ENCODE results near the gene TRDN.

Gene TRDN

GRCh38 chr6:123648723-123649122 lies 12.0 kb upstream of the TRDN start:
- TF ChIP-seq, protein P1, sequence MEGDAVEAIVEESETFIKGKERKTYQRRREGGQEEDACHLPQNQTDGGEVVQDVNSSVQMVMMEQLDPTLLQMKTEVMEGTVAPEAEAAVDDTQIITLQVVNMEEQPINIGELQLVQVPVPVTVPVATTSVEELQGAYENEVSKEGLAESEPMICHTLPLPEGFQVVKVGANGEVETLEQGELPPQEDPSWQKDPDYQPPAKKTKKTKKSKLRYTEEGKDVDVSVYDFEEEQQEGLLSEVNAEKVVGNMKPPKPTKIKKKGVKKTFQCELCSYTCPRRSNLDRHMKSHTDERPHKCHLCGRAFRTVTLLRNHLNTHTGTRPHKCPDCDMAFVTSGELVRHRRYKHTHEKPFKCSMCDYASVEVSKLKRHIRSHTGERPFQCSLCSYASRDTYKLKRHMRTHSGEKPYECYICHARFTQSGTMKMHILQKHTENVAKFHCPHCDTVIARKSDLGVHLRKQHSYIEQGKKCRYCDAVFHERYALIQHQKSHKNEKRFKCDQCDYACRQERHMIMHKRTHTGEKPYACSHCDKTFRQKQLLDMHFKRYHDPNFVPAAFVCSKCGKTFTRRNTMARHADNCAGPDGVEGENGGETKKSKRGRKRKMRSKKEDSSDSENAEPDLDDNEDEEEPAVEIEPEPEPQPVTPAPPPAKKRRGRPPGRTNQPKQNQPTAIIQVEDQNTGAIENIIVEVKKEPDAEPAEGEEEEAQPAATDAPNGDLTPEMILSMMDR (IDR thresholded peaks at IDR 0.05) = no peak
- no peak overlapping the region for H3K27ac ChIP-seq
- no peak overlapping the region for H3K4me3 ChIP-seq
- no peak for DNase-seq (ENCODE audit: low spot score)

DNA sequence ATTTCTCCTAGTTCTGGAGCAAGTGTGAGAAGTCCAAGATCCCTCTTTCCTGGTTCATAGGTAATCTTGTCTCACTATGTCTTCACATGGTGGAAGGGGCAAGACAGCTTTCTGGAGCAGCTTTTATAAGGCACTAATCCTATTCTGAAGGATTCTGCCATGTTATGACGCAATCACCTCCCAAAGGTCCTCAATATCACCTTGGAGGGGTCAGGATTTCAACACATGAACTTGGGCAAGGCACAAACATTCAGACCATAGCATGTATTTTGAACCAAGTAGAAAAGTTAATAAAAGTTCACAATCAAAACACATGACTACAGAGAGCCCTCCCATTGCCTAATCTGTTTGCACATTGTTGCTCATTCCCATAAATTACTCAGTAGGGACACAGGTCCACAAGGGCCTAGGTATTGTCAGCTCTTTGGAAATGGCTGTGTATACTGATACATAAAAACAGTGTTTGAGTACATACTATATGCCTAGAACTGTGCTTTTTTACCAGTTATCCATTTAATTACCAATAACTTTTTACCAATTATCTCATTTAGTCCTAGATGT lies 11.3 kb upstream of the TRDN start:
- DNase-seq (ENCODE audit: low spot score) = no peak
- Histone ChIP-seq H3K4me3 (no peak overlapping the region), H3K27ac (no peak overlapping the region)
- TF ChIP-seq, protein P1 (IDR thresholded peaks at IDR 0.05) = no peak

DNA sequence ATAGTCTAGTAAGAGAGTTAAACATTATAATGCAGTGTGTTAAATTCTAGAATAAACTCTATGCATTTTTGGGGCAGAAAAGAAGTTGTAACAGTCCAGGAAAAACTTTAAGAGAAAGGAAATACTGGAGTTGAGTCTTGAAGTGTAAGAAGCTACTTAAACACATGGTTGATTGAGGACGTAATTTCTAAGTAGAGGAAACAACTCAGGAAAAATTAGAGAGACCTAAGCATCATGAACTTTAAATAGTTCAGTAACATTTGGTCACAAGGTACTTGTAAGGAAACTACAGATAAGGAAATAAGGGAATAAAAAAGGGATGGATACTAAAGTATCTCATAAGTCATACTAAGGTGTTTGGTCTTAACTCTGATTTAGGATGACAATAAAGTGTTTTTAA lies 4.7 kb upstream of the TRDN start:
- TF ChIP-seq, protein P1 (IDR thresholded peaks at IDR 0.05) = no peak
- no peak overlapping the region for H3K4me3 ChIP-seq
- DNase-seq (ENCODE audit: low spot score) = no peak
- no peak overlapping the region for H3K27ac ChIP-seq

DNA sequence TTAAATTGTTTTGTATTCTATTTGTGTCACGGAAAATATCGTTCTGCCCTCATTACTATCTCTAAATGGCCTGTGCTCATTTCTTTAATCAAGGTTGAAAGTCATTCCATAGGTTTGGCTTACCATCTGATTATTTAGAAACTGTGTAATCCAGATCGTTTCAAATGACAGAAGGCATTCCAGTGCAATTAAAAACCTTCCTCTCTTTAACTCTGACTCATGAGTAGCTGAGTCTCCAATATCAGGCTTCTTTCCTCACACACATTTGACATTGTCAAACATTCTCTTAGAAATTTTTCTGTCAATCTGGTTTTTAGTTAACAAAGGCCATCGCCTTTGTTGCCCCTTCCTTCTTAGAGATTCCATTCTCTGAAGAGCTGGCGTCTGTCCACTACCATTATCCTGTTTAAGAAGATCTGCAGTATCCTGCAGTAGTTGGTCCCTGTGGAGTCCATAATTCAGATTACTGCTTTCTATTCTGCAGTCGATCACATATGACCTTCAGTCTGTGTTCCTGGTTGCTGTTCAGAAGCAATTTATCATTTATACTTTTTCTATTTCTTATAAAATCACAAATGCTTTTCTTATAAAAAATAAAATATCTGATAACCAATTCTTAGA lies 3.9 kb upstream of the TRDN start:
- Histone ChIP-seq H3K27ac (no peak overlapping the region), H3K4me3 (no peak overlapping the region)
- DNase-seq (ENCODE audit: low spot score) = no peak
- TF ChIP-seq, protein P1 (IDR thresholded peaks at IDR 0.05) = no peak

GRCh38 chr6:123638865-123639264 lies 2.1 kb upstream of the TRDN start:
- no peak overlapping the region for H3K4me3 ChIP-seq
- no peak overlapping the region for H3K27ac ChIP-seq
- TF ChIP-seq, protein P1 (IDR thresholded peaks at IDR 0.05) = no peak
- DNase-seq (ENCODE audit: low spot score) = no peak

GRCh38 chr6:123636282-123636681 lies 468 bp downstream of the TRDN start:
- no peak overlapping the region for H3K4me3 ChIP-seq
- no peak for DNase-seq (ENCODE audit: low spot score)
- no peak overlapping the region for H3K27ac ChIP-seq
- TF ChIP-seq, protein P1 (IDR thresholded peaks at IDR 0.05) = no peak

- H3K4me3 ChIP-seq = no peak overlapping the region
- no peak for DNase-seq (ENCODE audit: low spot score)
- TF ChIP-seq, protein P1 (IDR thresholded peaks at IDR 0.05) = no peak
- H3K27ac ChIP-seq = no peak overlapping the region
Observed at GRCh38 chr6:123635567-123635966, 1.2 kb downstream of the TRDN start.

All from coronary artery (tissue), 2 donors.